Activated CD4-positive, alpha-beta memory T cell treated with anti-CD3 and anti-CD28 coated beads for 36 hours (primary cell): ENCODE data around the gene KIAA1958. TPM values are rescaled to one million over a fixed set of nuclear protein-coding genes. Genes with fewer than 3 reads are reported as not detected.

ENCODE experiments used
- CTCF ChIA-PET: fragments of 350-600 bp; sonication (Branson Sonifier 250); formaldehyde crosslinking; loops from one replicate; lab custom pipeline; 2021; ENCODE audit warnings: antibody characterized with exemption, inconsistent platforms; lab: Charles Lee
- POLR2A ChIA-PET: fragments of 350-600 bp; sonication (Branson Sonifier 250); formaldehyde crosslinking; loops from one replicate; lab custom pipeline; 2021; ENCODE audit warnings: antibody characterized with exemption; lab: Charles Lee
- DNase-seq: peaks from one replicate; pipeline ENCODE4 v3.0.0-alpha.2; 2020
- H3K27ac Mint-ChIP-seq: one replicate; pipeline ENCODE4 v1.8.0; 2021; ENCODE audit warnings: mixed read lengths
- H3K27me3 Mint-ChIP-seq: one replicate; pipeline ENCODE4 v1.8.0; 2021; ENCODE audit warnings: mixed read lengths
- H3K36me3 Mint-ChIP-seq: one replicate; pipeline ENCODE4 v1.8.0; 2021; ENCODE audit warnings: mixed read lengths
- H3K4me1 Mint-ChIP-seq: one replicate; pipeline ENCODE4 v1.8.0; 2021; ENCODE audit warnings: low read depth, mixed read lengths
- H3K4me3 Mint-ChIP-seq: one replicate; pipeline ENCODE4 v1.8.0; 2021; ENCODE audit warnings: mild to moderate bottlenecking, mixed read lengths
- H3K9me3 Mint-ChIP-seq: one replicate; pipeline ENCODE4 v1.8.0; 2021; ENCODE audit warnings: mixed read lengths
- intact Hi-C: fragments of 100-400 bp; cut with micrococcal nuclease; formaldehyde crosslinking; loops from one replicate; pipeline ENCODE4 v1.15.1; 2023
- total RNA-seq, 2 experiments: library from RNA; stranded (reverse); gene quantifications; one replicate each; pipeline ENCODE4 v1.2.3, GENCODE V29; 2021

The KIAA1958 gene
- total RNA-seq, 2 experiments from 2014 or later: 6.1 to 6.5 TPM

DNA sequence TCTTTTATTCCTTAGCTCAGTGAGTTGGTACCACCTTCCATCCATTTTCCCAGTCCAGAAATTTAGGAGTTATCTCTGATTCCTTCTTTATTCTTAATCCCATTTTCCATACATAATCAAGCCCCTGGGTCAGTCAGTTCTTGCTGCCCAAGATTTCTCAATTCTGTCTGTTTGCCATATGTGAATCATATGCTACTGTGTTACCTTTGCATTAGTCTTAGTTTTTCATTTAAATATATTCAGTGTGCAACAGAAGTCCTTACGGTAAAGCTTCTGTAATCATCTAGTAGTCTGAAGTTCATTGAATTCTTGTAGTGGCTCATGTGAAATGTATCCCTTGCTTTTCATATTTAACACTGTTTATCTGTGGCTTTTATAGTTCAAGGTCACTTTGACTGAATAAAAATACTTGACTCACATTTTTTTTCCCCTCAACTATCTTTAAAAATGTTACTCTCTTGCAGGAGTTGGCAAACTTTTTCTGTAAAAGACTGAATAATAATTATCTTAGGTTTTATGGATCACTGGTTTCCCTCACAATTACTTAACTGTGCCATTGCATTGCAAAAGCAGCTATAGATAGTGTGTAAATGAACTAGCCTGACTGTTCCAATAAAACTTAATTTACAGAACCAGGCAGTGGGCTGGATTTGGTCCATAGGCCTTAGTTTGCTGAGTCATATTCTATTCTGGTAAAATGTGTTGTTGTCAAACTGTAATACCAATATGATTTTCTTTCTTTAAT, 6.9 kb downstream of the KIAA1958 start:
- H3K36me3 Mint-ChIP-seq: peaks cover 31% of the 10 kb centered on the region
- intact Hi-C loops: no loop called here
- H3K27ac Mint-ChIP-seq: no peak overlapping the region
- no peak for DNase-seq
- H3K4me3 Mint-ChIP-seq: no peak overlapping the region
- peaks cover 4% of the 10 kb centered on the region for H3K4me1 Mint-ChIP-seq
- ChIA-PET CTCF (no interaction called here), POLR2A (no interaction called here)
- no peaks in the 10 kb centered on the region for H3K27me3 Mint-ChIP-seq
- H3K9me3 Mint-ChIP-seq: peaks cover 31% of the 10 kb centered on the region

DNA sequence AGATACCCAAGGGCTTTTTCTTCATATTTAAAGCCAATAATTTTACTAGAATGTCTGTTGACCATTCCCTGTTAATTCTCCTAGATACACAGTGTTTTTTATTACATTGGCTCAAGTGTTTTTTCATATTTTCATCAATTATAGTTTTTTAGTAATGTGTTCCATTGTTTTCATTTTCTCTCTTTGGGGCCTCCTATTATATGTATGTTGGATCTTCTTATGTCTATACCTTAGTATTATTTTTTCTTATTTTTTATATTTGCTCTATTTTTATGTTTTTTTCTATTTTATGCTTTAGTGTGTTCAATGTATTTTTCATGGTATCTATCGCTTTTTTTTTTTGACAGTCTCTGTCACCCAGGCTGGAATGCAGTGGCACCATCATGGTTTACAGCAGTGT, 7.5 kb downstream of the KIAA1958 start:
- Mint-ChIP-seq H3K27me3 (no peaks in the 10 kb centered on the region), H3K4me1 (peaks cover 2% of the 10 kb centered on the region), H3K4me3 (no peak overlapping the region), H3K27ac (no peak overlapping the region), H3K36me3 (peaks cover 31% of the 10 kb centered on the region), H3K9me3 (peaks cover 31% of the 10 kb centered on the region)
- POLR2A ChIA-PET: no interaction called here
- intact Hi-C loops: no loop called here
- CTCF ChIA-PET: no interaction called here
- no peak for DNase-seq

DNA sequence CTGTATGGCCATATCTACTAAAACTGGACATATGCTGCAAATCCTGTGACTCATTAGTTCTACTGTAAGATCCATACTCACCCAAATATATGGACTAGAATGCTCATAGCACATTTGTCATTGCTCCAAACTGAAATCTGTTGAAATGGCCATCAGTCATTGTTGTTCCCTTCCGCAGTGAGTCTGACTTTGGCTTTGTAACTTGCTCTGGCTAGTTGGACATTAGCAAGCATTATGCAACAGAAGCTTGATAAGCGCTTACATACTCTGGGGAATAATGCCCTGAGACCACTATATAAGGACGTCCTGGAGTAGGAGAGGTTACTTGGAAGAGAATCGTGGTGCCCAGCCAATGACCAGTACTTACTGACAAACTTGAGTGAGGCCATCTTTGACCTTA, 9.0 kb downstream of the KIAA1958 start:
- peaks cover 31% of the 10 kb centered on the region for H3K9me3 Mint-ChIP-seq
- CTCF ChIA-PET: no interaction called here
- peaks cover 31% of the 10 kb centered on the region for H3K36me3 Mint-ChIP-seq
- no peaks in the 10 kb centered on the region for H3K4me1 Mint-ChIP-seq
- no peak overlapping the region for H3K27ac Mint-ChIP-seq
- H3K4me3 Mint-ChIP-seq: no peak overlapping the region
- intact Hi-C loops: no loop called here
- DNase-seq: no peak
- H3K27me3 Mint-ChIP-seq: no peaks in the 10 kb centered on the region
- POLR2A ChIA-PET: no interaction called here

DNA sequence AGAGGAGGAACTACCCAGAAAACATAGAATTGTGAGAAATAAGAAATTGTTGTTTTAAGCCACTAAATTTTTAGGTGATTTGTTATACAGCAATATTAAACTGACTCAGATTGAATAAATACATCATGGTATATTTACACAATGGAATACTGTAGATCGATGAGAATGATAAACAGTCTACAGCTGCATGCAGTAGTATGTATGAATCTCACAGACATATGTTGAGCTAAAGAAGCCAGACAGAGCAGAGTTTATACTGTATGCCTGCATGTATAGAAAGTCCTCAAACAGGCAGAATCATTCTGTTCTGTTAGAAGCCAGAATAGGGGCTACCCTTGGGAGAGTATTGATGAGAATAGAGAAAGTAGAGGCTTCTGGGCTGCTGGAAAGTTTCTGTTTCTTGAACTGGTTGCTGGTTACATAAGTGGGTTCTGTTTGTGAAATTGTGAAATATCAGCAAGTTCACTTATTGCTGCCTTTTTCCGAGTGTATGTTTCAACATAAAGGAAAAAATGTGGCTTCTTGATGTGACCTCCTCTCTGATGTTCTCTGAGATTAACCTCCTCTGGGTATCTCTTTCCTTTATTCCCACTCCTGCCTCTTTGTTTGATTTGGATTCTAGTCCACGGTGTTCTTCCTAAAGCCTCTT, 9.6 kb downstream of the KIAA1958 start:
- Mint-ChIP-seq H3K36me3 (peaks cover 31% of the 10 kb centered on the region), H3K4me3 (no peak overlapping the region), H3K27ac (no peak overlapping the region), H3K9me3 (peaks cover 31% of the 10 kb centered on the region), H3K4me1 (no peaks in the 10 kb centered on the region), H3K27me3 (no peaks in the 10 kb centered on the region)
- POLR2A ChIA-PET: interaction anchor here (0.7 kb wide), 1 partner anchor 10 kb away, joined by 3 read pairs; the partner anchor contains the start of gene KIAA1958
- CTCF ChIA-PET: interaction anchor here (0.7 kb wide), 1 partner anchor 297 kb away, joined by 3 read pairs; no protein-coding TSS in a partner anchor
- intact Hi-C loops: no loop called here
- DNase-seq: no peak

DNA sequence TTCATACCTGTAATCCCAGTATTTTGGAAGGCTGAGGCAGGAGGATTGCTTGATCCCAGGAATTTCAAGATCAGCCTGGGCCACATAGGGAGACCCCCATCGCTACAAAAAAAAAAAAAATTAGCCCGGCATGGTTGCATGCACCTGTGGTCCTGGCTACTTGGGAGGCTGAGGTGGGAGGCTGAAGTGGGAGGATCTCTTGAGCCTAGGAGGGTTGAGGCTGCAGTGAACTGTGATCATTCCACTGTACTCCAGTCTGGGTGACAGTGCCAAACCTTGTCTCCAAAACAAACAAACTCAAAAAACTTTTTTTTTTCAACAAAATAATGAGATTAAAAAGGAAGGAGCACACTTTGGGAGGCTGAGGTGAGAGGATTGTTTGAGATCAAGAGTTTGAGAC, 14.2 kb downstream of the KIAA1958 start:
- ChIA-PET CTCF (no interaction called here), POLR2A (no interaction called here)
- intact Hi-C loops: no loop called here
- Mint-ChIP-seq H3K4me3 (no peak overlapping the region), H3K9me3 (peaks cover 2% of the 10 kb centered on the region), H3K27ac (no peak overlapping the region), H3K27me3 (no peaks in the 10 kb centered on the region), H3K36me3 (peaks cover 1% of the 10 kb centered on the region), H3K4me1 (no peaks in the 10 kb centered on the region)
- DNase-seq: no peak

DNA sequence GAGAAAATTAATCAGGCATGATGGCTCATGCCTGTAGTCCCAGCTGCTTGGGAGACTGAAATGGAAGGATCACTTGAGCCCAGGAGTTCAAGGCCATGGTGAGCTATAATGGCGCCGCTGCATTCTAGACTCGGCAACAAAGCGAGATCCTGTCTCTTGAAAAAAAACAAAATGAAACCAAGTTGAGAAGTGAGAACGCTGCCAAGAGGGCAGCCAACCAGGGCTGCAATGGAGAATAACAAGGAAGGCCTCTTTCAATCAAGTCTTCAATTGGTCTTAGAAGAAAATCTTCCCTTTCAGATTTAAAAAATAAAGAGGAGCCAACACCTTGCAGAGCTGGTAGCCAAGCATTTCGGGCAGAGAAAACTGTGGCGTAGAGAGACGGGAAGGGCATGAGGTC, 14.7 kb downstream of the KIAA1958 start:
- no peaks in the 10 kb centered on the region for H3K9me3 Mint-ChIP-seq
- no peaks in the 10 kb centered on the region for H3K36me3 Mint-ChIP-seq
- H3K27ac Mint-ChIP-seq: no peak overlapping the region
- CTCF ChIA-PET: no interaction called here
- H3K27me3 Mint-ChIP-seq: no peaks in the 10 kb centered on the region
- DNase-seq: no peak
- H3K4me3 Mint-ChIP-seq: no peak overlapping the region
- H3K4me1 Mint-ChIP-seq: no peaks in the 10 kb centered on the region
- intact Hi-C loops: no loop called here
- POLR2A ChIA-PET: no interaction called here

DNA sequence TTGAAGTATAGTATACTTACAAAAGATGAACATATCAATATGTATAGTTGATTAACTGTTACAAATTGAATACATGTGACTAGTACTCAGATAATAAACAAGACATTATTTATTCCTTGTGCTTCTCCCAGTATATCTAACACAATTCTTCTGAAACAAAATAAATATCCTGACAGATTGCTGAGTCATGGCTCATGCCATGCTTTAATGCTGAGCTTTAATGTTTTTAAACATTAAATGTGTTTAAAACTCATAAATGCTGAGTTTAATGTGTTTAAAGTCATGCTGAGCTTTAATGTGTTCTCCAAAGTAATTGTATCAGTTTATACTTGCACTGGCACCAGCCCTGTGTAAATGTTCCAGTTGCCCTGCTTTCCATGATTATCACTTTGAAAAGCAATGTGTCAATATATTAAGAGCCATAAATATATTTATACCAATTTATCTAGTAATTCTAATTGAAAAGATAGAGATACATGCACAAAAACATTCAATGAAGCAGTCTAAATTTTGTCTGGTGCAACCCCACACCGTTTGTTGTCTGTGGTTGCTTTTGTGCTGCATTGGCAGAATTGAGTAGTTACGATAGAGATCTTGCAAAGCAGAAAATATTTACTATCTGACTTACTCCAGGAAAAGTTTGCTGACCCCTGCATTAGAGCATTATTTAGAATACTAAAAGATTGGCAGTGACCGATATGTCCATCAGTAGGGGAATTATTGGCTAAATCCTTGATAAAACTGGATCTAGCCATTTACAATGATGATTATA, 15.7 kb downstream of the KIAA1958 start:
- CTCF ChIA-PET: no interaction called here
- Mint-ChIP-seq H3K27me3 (no peaks in the 10 kb centered on the region), H3K4me3 (no peak overlapping the region), H3K9me3 (no peaks in the 10 kb centered on the region), H3K27ac (no peak overlapping the region), H3K4me1 (no peaks in the 10 kb centered on the region), H3K36me3 (no peaks in the 10 kb centered on the region)
- POLR2A ChIA-PET: no interaction called here
- intact Hi-C loops: no loop called here
- DNase-seq: no peak

DNA sequence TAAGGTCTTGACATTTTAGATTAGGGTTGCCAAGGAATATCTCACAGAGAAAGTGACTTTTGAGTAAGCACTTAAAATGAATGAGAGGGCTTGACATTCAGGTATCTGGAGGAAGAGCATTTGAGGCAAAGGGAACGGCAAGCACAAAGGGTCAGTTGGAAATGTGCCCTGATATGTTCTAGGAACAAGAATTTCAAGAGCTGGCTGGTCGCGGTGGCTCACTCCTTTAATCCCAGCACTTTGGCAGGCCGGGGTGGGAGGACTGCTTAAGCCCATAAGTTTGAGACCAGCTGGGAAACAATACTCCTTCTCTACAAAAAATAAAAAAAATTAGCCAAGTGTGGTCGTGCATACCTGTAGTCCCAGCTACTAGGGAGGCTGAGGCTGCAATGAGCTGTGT, 16.5 kb downstream of the KIAA1958 start:
- ChIA-PET POLR2A (no interaction called here), CTCF (no interaction called here)
- no peaks in the 10 kb centered on the region for H3K36me3 Mint-ChIP-seq
- no peaks in the 10 kb centered on the region for H3K4me1 Mint-ChIP-seq
- DNase-seq: no peak
- no peaks in the 10 kb centered on the region for H3K27me3 Mint-ChIP-seq
- intact Hi-C loops: no loop called here
- H3K4me3 Mint-ChIP-seq: no peak overlapping the region
- no peaks in the 10 kb centered on the region for H3K9me3 Mint-ChIP-seq
- no peak overlapping the region for H3K27ac Mint-ChIP-seq

DNA sequence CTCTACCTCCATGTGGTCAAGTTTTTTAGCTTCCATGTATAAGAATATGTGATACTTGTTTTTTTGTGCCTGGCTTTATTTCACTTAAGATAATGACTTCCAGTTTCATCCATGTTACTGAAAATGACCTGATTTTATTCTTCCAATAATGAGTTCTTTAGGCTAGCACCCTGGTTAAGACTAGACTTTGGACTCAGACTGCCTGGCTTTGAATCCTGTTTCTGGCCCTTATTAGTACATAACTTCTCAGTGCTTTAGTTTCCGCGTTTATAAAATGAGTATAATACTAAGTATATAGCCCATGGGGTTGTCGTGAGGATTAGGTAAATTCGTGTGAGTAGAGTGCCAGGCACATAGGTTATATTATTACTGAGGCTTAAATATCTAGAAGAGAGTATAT, 18.5 kb downstream of the KIAA1958 start:
- Mint-ChIP-seq H3K36me3 (no peaks in the 10 kb centered on the region), H3K4me1 (no peaks in the 10 kb centered on the region), H3K4me3 (no peak overlapping the region), H3K27me3 (no peaks in the 10 kb centered on the region), H3K27ac (no peak overlapping the region), H3K9me3 (no peaks in the 10 kb centered on the region)
- DNase-seq: no peak
- intact Hi-C loops: no loop called here
- POLR2A ChIA-PET: no interaction called here
- CTCF ChIA-PET: interaction anchor here (0.8 kb wide), 1 partner anchor 59 kb away, joined by 4 read pairs; no protein-coding TSS in a partner anchor

DNA sequence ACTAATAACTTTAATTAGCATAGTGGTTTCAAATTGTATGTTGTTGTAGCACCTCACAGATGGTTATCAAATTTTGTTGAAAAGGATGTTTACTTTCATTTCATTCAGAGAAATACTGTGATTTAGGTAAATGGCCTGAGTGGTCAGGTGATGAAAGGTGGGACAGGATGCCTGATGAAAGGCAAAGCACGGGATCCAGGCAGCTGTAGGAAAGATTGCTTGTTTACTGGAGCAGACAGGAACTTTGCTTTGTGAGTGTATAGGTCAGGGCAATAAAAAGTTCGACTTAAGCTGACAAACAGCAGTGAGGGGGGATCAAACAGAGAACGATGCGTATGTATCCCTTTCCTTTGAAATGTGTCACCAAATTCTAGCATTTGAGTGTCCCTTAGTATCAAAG, 19.0 kb downstream of the KIAA1958 start:
- ChIA-PET POLR2A (no interaction called here), CTCF (interaction anchor here (0.8 kb wide), 1 partner anchor 59 kb away, joined by 4 read pairs; no protein-coding TSS in a partner anchor)
- Mint-ChIP-seq H3K27ac (no peak overlapping the region), H3K9me3 (no peaks in the 10 kb centered on the region), H3K4me1 (no peaks in the 10 kb centered on the region), H3K27me3 (no peaks in the 10 kb centered on the region), H3K4me3 (no peak overlapping the region), H3K36me3 (no peaks in the 10 kb centered on the region)
- DNase-seq: no peak
- intact Hi-C loops: no loop called here

DNA sequence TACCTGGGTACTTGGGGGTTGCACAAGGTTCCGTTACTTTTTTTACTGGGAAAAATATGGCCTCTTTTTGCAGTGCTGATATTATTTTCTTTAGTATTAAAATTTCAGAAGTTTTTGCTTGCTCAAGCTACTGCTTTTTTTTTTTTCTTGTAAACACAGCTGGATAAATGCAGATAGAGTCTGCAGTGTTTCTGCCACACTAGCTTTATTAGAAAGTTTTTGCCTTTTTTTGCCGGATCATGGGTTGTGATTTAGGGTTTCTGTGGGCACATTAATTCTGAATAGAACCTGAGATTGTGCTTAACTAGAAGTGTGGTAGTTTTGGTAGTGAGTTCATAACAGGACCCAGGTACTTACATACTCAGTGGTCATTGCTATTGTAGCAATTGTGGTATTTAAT, 19.9 kb downstream of the KIAA1958 start:
- Mint-ChIP-seq H3K4me3 (no peak overlapping the region), H3K9me3 (no peaks in the 10 kb centered on the region), H3K4me1 (no peaks in the 10 kb centered on the region), H3K36me3 (no peaks in the 10 kb centered on the region), H3K27ac (no peak overlapping the region), H3K27me3 (no peaks in the 10 kb centered on the region)
- DNase-seq: no peak
- intact Hi-C loops: no loop called here
- ChIA-PET CTCF (no interaction called here), POLR2A (no interaction called here)

DNA sequence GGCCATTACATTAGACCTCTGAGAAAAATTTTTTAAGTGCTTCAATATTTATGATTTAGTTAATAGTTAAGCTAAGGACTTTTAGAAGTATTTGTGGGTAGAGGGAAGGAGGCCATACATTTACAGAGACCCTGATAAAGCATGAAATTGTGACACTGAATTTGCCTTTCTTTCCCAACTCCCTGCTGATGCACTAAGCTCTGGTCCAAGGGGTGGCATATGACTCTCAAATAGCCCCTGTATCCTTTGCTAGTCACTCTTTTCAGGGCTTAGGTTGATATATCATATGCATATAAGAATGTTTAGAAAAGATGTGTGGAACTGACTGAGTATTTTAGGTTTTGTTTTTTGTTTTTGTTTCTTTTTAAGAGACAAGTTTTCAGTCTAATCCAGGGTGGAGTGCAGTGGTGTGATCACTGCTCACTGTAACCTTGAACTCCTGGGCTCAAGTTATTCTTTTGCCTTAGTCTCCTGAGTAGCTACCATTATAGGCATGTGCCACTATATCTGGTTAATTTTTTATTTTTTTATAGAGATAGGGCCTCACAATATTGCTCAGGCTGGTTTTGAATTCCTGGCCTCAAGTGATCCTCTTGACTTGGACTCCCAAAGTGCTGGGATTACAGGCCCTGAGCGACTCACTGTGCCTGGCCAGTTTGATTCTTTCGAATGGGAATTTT, 20.5 kb downstream of the KIAA1958 start:
- Mint-ChIP-seq H3K27me3 (no peaks in the 10 kb centered on the region), H3K27ac (no peak overlapping the region), H3K9me3 (no peaks in the 10 kb centered on the region), H3K4me1 (no peaks in the 10 kb centered on the region), H3K4me3 (no peak overlapping the region), H3K36me3 (no peaks in the 10 kb centered on the region)
- ChIA-PET POLR2A (no interaction called here), CTCF (no interaction called here)
- no peak for DNase-seq
- intact Hi-C loops: no loop called here
